Mucosa of rectum (tissue), 2 donors: ENCODE results near the gene PPP1R13L.

Source experiments
- H3K27ac ChIP-seq, 2 donors: one replicate each; pipeline ENCODE4 v1.7.0; 2013; ENCODE audit warnings: inconsistent platforms in 2 of 2, low read depth in 2 of 2, low read length in 2 of 2
- H3K27me3 ChIP-seq, 2 donors: one replicate each; pipeline ENCODE4 v1.7.0; 2013; ENCODE audit warnings: low read length in 2 of 2; ENCODE audit not compliant: control insufficient read depth in 2 of 2, insufficient read depth in 2 of 2
- H3K36me3 ChIP-seq, 2 donors: one replicate each; pipeline ENCODE4 v1.7.0; 2013; ENCODE audit warnings: low read length in 2 of 2; ENCODE audit not compliant: control insufficient read depth in 2 of 2, insufficient read depth in 2 of 2
- H3K4me1 ChIP-seq, 2 donors: one replicate each; pipeline ENCODE4 v1.7.0; 2013; ENCODE audit warnings: low read length in 2 of 2, mild to moderate bottlenecking in 1 of 2; ENCODE audit not compliant: control insufficient read depth in 2 of 2, insufficient read depth in 2 of 2
- H3K4me3 ChIP-seq, 2 donors: one replicate each; pipeline ENCODE4 v1.7.0; 2013; ENCODE audit warnings: low read length in 2 of 2
- H3K9ac ChIP-seq, 2 donors: one replicate each; pipeline ENCODE4 v1.7.0; 2013; ENCODE audit warnings: low read length in 2 of 2, low read depth in 1 of 2, mild to moderate bottlenecking in 1 of 2
- H3K9me3 ChIP-seq, 2 donors: one replicate each; pipeline ENCODE4 v1.7.0; 2013; ENCODE audit warnings: low read length in 2 of 2; ENCODE audit not compliant: control insufficient read depth in 2 of 2
- donor health status: healthy.
- donor health status: Normal muscosa, but diverticular disease.

Gene PPP1R13L, protein sequence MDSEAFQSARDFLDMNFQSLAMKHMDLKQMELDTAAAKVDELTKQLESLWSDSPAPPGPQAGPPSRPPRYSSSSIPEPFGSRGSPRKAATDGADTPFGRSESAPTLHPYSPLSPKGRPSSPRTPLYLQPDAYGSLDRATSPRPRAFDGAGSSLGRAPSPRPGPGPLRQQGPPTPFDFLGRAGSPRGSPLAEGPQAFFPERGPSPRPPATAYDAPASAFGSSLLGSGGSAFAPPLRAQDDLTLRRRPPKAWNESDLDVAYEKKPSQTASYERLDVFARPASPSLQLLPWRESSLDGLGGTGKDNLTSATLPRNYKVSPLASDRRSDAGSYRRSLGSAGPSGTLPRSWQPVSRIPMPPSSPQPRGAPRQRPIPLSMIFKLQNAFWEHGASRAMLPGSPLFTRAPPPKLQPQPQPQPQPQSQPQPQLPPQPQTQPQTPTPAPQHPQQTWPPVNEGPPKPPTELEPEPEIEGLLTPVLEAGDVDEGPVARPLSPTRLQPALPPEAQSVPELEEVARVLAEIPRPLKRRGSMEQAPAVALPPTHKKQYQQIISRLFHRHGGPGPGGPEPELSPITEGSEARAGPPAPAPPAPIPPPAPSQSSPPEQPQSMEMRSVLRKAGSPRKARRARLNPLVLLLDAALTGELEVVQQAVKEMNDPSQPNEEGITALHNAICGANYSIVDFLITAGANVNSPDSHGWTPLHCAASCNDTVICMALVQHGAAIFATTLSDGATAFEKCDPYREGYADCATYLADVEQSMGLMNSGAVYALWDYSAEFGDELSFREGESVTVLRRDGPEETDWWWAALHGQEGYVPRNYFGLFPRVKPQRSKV

DNA sequence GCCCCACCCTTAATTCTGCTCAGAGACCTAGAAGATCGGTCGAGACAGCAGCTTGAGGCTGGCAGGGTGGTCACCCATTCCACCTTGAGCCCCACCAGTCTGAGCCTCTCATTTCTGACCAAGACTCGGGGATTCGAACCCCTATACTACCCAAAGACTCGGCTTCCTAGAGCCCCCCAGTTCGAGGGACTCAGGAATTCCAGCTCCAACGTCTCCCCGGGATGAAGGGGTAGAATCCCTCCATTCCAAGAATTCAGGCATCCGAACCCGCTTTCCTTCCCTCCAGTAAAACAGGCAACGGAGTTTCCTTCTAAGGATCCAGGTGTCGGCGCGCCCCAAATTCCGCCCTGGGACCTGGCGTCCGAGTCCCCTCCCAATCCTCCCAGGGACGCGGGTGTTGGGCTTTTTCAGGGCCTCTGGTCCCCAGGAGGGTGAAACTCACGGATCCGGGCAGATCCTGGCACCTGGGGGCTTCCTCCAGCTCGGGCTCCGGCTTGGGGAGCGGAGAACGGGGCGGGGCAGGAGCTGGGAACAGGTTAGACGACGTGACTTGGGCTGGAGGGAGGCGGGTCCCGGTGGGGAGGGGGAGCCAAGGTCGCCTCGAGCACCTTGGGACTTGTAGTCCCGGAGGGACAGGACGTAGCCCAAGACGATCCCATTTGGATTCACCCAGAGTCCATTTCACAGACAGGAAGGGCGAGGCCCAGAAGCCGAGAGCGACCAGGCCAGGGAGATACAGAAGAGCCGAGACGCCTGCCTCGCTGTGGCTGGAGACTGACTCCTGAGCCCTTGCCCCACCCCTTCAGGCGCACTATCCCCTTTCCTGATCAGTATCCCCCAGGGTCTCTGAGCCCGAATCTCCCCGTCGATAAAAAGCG lies at the start of gene PPP1R13L:
PPP1R13L (minus strand) TSS at position 513 of the 878 bp plus-strand sequence. CDS start 6,751 bp downstream, outside the sequence.
- H3K9ac ChIP-seq = peak within 1 kb of the TSS; percentile 77 to 90
- peak within 1 kb of the TSS; percentile 92 to 97 for H3K27ac ChIP-seq
- no peaks in the 10 kb centered on the region for H3K27me3 ChIP-seq
- H3K9me3 ChIP-seq = no peaks in the 10 kb centered on the region
- peaks cover 35 to 46% of the 10 kb centered on the region in 2 donors for H3K4me1 ChIP-seq
- peaks cover 0 to 1% of the 10 kb centered on the region in 2 donors for H3K36me3 ChIP-seq
- peak within 1 kb of the TSS; percentile 94 to 96 for H3K4me3 ChIP-seq

DNA sequence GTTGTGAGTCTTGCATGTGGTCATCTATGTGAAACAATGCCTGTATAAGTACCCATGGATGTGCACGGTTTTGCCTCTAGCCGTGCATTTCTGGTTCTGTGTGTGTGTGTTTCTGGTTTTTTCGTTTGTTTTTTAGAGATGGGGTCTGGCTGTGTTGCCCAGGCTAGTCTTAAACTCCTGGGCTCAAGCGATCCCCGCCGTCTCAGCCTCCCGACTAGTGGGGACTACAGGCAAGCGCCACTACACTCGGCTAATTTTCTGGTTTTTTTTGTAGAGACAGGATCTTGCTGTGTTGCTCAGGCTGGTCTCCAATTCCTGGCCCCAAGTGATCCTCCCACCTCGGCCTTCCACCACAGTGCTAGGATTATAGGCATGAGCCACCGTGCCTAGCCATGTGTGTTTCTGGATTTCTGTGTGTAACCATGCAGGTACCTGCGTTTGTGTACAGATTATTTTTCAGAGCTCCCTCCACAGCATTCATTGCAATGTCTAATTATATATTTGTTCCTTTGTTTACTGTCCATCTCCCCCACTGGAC lies 47.0 kb upstream of the PPP1R13L start:
- Histone ChIP-seq H3K9ac (peak overlapping the region in 1 of 2 donors; percentile 94), H3K36me3 (no peaks in the 10 kb centered on the region), H3K4me3 (peak overlapping the region in 1 of 2 donors; percentile 86), H3K27me3 (no peaks in the 10 kb centered on the region), H3K27ac (peak overlapping the region in 1 of 2 donors; percentile 90), H3K9me3 (no peaks in the 10 kb centered on the region), H3K4me1 (peaks cover 38 to 63% of the 10 kb centered on the region in 2 donors)

DNA sequence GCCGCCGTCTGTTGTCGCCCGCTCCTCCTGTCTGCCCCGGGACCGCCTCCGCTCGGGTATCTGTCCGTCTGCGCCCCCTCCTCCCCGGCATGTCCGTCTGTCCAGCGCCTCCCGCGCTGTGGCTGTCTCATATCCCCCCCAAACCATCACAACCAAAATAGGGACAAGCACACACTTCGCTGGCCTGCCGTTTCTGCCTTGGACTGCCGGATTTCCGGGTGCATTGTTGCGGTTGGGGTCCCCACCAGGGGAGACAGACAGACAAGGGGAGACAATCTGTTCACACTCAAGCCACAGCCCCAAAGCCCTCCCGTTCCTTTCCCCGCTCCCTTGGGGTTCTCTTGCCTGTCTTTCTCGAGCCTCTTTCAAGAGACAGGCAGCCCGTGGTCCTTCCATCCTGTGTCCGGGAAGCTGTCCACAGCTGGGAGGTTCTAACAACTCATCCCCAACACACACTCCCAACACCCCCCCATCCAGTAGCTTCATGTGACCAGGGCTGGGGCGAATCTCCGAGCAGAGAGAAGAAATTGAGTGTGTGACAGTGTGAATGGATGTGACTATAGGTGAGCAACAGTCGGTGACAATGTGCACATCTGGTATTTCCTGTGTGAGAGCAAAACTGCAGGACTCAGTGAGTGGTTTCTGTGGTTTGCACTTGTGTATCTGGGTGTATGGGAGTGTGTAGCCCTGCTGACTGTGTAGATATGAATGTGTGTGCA lies 46.4 kb upstream of the PPP1R13L start:
- peaks cover 37 to 61% of the 10 kb centered on the region in 2 donors for H3K4me1 ChIP-seq
- peak overlapping the region; percentile 85 to 90 for H3K27ac ChIP-seq

DNA sequence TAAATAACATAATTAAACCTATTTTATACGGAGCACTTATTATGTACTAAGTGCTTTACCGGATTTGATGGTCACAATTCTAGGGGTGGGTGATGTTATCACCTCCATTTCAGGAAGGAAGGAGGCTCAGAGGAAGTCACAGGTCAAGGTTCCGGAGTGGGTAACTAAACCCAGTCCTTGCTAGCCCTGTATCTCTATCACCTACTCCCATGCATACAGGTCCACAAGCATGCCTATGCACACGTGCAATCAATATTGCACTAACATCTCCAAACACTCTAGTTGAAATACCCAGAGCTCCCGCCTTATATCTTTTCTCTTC lies 45.1 kb upstream of the PPP1R13L start:
- Histone ChIP-seq H3K27me3 (no peaks in the 10 kb centered on the region), H3K4me3 (peak overlapping the region; percentile 67 to 71), H3K36me3 (no peaks in the 10 kb centered on the region), H3K9me3 (no peaks in the 10 kb centered on the region), H3K9ac (peak overlapping the region; percentile 69 to 73), H3K4me1 (peaks cover 29 to 49% of the 10 kb centered on the region in 2 donors), H3K27ac (peak overlapping the region; percentile 80 to 82)

More for the DNA sequence above, 46.4 kb upstream of the PPP1R13L start:
- H3K9ac ChIP-seq = peak overlapping the region; percentile 88 to 94
- no peaks in the 10 kb centered on the region for H3K27me3 ChIP-seq
- no peaks in the 10 kb centered on the region for H3K36me3 ChIP-seq
- H3K9me3 ChIP-seq = no peaks in the 10 kb centered on the region
- peak overlapping the region; percentile 86 for H3K4me3 ChIP-seq

DNA sequence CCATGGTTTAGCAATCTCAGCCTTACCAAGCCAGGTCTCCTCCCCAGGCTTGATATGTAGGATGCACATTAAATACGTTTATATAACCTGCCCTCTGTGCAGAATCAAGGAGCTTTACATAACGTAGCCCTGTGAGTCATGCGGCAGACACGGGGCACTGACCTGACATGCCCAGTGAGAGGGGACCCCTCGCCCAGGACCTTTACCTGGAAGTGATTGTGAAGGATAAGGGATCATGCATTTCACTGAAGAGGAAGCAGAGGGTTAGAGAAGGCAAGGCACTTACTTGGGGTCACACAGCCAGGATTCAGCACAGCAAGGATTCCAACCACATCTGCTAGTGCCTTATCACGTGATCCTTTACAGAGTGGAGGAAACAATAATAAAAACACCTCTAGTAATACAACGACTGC lies 44.0 kb upstream of the PPP1R13L start:
- Histone ChIP-seq H3K9ac (peak overlapping the region; percentile 29 to 48), H3K27me3 (no peaks in the 10 kb centered on the region), H3K36me3 (no peaks in the 10 kb centered on the region), H3K4me3 (peak overlapping the region; percentile 10 to 49), H3K4me1 (peaks cover 35 to 55% of the 10 kb centered on the region in 2 donors), H3K9me3 (no peaks in the 10 kb centered on the region), H3K27ac (peak overlapping the region; percentile 65 to 88)

DNA sequence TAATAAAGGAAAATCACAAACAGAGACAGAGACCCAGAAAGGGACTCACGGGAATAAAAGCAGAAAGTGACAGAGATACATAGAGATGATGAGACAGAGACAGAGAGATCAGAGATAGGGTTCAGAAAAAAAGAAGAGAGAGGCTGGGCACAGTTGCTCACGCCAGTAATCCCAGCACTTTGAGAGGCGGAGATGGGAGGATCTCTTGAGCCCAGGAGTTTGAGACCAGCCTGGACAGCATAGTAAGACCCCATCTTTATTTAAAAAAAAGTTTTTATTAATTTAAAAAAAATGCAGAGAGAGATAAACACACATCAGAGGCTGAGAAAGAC lies 43.5 kb upstream of the PPP1R13L start:
- Histone ChIP-seq H3K27ac (peak overlapping the region; percentile 75 to 88), H3K9ac (peak overlapping the region in 1 of 2 donors; percentile 36), H3K36me3 (no peaks in the 10 kb centered on the region), H3K9me3 (no peaks in the 10 kb centered on the region), H3K27me3 (no peaks in the 10 kb centered on the region), H3K4me1 (peaks cover 38 to 57% of the 10 kb centered on the region in 2 donors), H3K4me3 (no peak overlapping the region)

DNA sequence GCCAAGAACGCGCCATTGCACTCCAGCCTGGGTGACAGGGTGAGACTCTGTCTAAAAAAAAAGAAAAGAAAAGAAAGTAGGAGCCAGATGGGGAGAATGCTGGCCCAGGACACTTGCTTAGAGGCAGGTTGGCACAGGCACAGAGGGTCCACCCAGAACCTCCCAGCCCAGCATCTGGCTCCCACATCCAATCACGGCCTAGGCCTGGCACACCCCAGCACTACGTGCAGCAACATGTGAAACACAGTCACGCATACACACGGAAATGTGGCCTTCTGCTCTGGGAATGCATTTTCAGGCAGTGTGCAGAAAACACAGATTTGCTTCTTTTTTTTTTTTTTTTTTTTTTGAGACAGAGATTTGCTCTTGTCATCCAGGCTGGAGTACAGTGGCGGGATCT lies 42.1 kb upstream of the PPP1R13L start:
- Histone ChIP-seq H3K4me3 (no peak overlapping the region), H3K27me3 (no peaks in the 10 kb centered on the region), H3K36me3 (no peaks in the 10 kb centered on the region), H3K9me3 (no peaks in the 10 kb centered on the region), H3K4me1 (peaks cover 44 to 61% of the 10 kb centered on the region in 2 donors), H3K9ac (peak overlapping the region in 1 of 2 donors; percentile 47), H3K27ac (peak overlapping the region; percentile 75 to 88)

- Histone ChIP-seq H3K27me3 (no peaks in the 10 kb centered on the region), H3K36me3 (no peaks in the 10 kb centered on the region), H3K4me3 (no peak overlapping the region), H3K27ac (peak overlapping the region; percentile 75 to 88), H3K9me3 (no peaks in the 10 kb centered on the region), H3K9ac (no peak overlapping the region), H3K4me1 (peaks cover 38 to 55% of the 10 kb centered on the region in 2 donors)
Measured at GRCh38 chr19:45446295-45446694, 41.4 kb upstream of the PPP1R13L start.

DNA sequence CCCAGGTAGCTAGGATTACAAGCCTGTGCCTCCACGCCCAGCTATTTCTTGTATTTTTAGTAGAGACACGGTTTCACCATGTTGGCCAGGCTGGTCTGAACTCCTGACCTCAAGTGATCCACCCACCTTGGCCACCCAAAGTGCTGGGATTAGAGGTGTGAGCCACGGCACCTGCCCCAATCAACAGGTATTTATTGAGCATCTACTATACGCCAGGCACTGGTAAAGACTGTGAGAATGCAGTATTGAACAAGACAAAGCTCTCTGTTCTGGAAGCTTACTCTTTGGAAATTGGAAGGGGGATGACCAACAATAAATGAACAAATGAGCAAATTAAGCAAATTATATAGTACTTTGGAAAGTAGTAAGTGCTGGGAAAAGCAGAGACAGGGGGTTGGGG lies 40.3 kb upstream of the PPP1R13L start:
- H3K9ac ChIP-seq = no peak overlapping the region
- H3K27me3 ChIP-seq = no peaks in the 10 kb centered on the region
- H3K27ac ChIP-seq = peak overlapping the region in 1 of 2 donors; percentile 90
- peaks cover 33 to 51% of the 10 kb centered on the region in 2 donors for H3K4me1 ChIP-seq
- H3K9me3 ChIP-seq = no peaks in the 10 kb centered on the region
- H3K4me3 ChIP-seq = no peak overlapping the region
- no peaks in the 10 kb centered on the region for H3K36me3 ChIP-seq
